ENCODE data around the gene IFT88.
A peak's percentile ranks its signal among the peaks of the same experiment; 100 is the strongest.
"Not testable (repeated sequence)": the region's sequence is repeated elsewhere in the genome, so short reads cannot be mapped to it uniquely, and the experiment has no call there.

The IFT88 gene

DNA sequence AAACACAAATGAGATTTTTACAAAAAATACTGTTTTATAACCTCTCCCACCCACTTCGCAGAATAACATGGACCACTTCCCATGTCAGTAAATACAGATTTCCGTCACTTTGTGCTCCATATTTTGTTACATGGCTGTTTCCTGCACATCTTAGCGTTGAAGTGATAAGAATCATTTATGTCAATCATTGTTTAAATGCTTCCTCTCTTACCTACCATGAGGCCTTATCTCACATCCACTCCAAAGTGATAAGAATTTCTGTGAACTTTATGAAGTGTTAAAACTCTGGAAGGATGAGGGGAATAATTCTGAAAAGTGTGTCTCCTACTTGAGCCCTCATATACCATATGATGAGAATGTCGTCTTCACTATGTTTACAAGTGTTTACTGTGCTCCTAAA lies 100.0 kb downstream of the IFT88 start:
- H3K4me3 ChIP-seq (ENCODE audit: control insufficient read depth, low read depth, low read length): no peak overlapping the region
- TF ChIP-seq, protein P1, sequence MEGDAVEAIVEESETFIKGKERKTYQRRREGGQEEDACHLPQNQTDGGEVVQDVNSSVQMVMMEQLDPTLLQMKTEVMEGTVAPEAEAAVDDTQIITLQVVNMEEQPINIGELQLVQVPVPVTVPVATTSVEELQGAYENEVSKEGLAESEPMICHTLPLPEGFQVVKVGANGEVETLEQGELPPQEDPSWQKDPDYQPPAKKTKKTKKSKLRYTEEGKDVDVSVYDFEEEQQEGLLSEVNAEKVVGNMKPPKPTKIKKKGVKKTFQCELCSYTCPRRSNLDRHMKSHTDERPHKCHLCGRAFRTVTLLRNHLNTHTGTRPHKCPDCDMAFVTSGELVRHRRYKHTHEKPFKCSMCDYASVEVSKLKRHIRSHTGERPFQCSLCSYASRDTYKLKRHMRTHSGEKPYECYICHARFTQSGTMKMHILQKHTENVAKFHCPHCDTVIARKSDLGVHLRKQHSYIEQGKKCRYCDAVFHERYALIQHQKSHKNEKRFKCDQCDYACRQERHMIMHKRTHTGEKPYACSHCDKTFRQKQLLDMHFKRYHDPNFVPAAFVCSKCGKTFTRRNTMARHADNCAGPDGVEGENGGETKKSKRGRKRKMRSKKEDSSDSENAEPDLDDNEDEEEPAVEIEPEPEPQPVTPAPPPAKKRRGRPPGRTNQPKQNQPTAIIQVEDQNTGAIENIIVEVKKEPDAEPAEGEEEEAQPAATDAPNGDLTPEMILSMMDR (conservative IDR thresholded peaks at IDR 0.05; ENCODE audit: control insufficient read depth, insufficient read depth, low read depth, low read length): no peak
- no peak for DNase-seq (ENCODE audit: low read depth)

- H3K4me3 ChIP-seq (ENCODE audit: control insufficient read depth, low read depth, low read length): no peak overlapping the region
- TF ChIP-seq, protein P1 (conservative IDR thresholded peaks at IDR 0.05; ENCODE audit: control insufficient read depth, insufficient read depth, low read depth, low read length): no peak
Observed at GRCh38 chr13:20667857-20668437, 101.0 kb downstream of the IFT88 start.

DNA sequence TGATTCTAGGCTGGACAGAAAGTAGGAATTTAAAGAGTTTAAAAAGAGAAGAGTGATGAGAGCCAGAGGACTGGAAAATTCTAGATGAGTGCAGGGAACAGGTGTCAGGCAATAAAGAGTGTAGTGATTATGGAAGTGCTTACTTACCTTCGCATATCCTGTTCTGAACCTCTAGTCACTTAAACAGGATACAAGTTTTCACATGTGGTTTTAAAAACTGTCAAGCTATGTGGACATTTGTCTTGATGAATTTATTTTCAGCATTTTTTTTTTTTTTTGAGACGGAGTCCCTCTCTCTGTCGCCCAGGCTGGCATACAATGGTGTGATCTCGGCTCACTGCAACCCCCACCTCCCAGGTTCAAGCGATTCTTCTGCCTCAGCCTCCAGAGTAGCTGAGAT lies 102.2 kb downstream of the IFT88 start:
- TF ChIP-seq, protein P1 (conservative IDR thresholded peaks at IDR 0.05; ENCODE audit: control insufficient read depth, insufficient read depth, low read depth, low read length): no peak
- no peak overlapping the region for H3K4me3 ChIP-seq (ENCODE audit: control insufficient read depth, low read depth, low read length)
- no peak for DNase-seq (ENCODE audit: low read depth)

More at GRCh38 chr13:20667857-20668437, 101.0 kb downstream of the IFT88 start:
- no peak for DNase-seq (ENCODE audit: low read depth)

- no peak for DNase-seq (ENCODE audit: low read depth)
- TF ChIP-seq, protein P1 (conservative IDR thresholded peaks at IDR 0.05; ENCODE audit: control insufficient read depth, insufficient read depth, low read depth, low read length): no peak
- H3K4me3 ChIP-seq (ENCODE audit: control insufficient read depth, low read depth, low read length): no peak overlapping the region
Observed at GRCh38 chr13:20671789-20672188, 104.8 kb downstream of the IFT88 start.

DNA sequence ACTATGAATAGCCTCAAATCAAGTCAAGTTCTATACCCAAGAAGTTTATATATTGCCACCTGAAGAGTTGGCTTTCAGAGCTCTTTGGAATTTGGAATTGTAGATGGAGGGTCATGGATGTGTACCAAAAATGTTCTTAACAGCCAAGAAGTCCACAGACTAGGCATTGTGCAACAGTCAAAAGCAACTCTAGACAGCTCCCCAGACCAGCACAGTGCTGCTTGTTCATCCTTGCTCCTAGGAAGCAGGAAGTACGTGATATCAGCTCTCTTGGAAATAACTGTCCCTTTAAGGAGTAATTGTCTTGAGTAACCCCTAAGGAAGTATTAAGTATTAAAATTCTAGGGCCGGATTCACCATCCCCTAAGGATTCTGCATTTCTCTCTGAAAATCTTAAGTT lies 105.8 kb downstream of the IFT88 start:
- peak; percentile 59 for DNase-seq (ENCODE audit: low read depth)
- TF ChIP-seq, protein P1 (conservative IDR thresholded peaks at IDR 0.05; ENCODE audit: control insufficient read depth, insufficient read depth, low read depth, low read length): no peak

DNA sequence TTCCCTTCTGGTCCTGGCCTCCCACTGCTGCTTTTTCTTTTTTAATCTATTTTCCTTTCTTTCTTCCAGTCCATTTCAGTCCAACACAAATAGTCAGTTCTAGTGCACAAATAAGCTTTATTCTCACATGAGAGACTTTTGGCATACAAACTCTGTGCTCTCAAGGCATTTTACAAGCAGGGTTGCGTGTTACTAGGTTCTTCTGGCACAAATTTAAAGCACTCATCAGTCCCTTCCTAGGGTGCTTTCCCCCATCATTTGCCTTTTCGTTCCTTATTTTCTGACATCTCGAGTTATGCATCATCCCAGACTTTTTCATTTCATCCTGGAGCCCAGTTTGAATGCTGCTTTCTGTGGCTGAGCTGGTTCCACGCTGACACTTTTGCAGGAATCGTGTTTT lies 106.8 kb downstream of the IFT88 start:
- TF ChIP-seq, protein P1 (conservative IDR thresholded peaks at IDR 0.05; ENCODE audit: control insufficient read depth, insufficient read depth, low read depth, low read length): no peak
- H3K4me3 ChIP-seq (ENCODE audit: control insufficient read depth, low read depth, low read length): no peak overlapping the region
- no peak for DNase-seq (ENCODE audit: low read depth)

More for the DNA sequence above, 105.8 kb downstream of the IFT88 start:
- H3K4me3 ChIP-seq (ENCODE audit: control insufficient read depth, low read depth, low read length): no peak overlapping the region

DNA sequence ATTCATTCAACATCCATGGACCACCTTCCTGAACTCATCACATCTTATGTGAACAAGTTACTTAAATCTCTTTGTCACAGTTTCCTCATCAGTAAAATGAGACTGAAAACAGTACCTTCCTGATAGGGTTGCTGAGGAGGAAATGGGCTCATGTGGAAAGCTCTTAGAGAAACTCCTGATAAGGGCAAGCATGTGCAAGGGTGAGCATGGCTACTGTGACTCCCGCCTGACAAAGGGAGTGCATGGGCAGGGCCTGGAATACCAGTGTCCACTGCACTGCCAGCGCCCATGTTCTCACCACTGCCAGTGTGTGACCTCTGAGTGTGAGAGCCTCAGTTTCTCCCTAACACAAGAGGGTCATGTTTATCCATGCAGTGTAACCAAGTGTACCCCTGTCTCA lies 109.3 kb downstream of the IFT88 start:
- no peak for DNase-seq (ENCODE audit: low read depth)
- no peak overlapping the region for H3K4me3 ChIP-seq (ENCODE audit: control insufficient read depth, low read depth, low read length)
- TF ChIP-seq, protein P1 (conservative IDR thresholded peaks at IDR 0.05; ENCODE audit: control insufficient read depth, insufficient read depth, low read depth, low read length): no peak

DNA sequence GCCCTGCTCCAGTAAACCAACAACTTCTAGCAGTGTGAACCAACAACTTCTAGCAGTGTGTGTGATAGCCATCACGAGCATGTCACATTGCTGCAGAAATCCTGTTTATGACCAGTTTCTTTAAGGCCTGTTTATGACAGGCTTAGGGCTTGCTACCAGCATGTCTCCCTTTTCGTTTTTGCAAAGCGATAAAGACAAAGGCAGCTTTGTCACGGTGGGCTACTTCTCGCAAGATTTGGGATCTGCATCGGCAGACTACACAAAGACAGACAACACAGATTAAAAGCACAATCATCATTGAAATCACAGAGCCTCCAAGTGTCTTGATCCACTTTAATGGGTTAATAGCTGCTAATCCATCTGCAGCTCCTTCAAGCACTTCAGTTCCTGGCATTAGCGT lies 111.6 kb downstream of the IFT88 start:
- not testable (repeated sequence) for DNase-seq (ENCODE audit: low read depth); H3K4me3 ChIP-seq (ENCODE audit: control insufficient read depth, low read depth, low read length)

Measured in fibroblast of mammary gland (primary cell).